Nephron (organoid): Measurements from ENCODE around the gene TRMU.

Source experiments
- H3K27ac Mint-ChIP-seq, 3 experiments: 2 replicates each; pipeline ENCODE4 v1.8.0; 2020; ENCODE audit warnings: mixed read lengths in 3 of 3, mild to moderate bottlenecking in 2 of 3, moderate library complexity in 1 of 3
- H3K27me3 Mint-ChIP-seq: 2 replicates; pipeline ENCODE4 v1.8.0; 2021; ENCODE audit warnings: low read depth, mild to moderate bottlenecking, moderate library complexity, mixed read lengths
- H3K36me3 Mint-ChIP-seq: 2 replicates; pipeline ENCODE4 v1.8.0; 2020; ENCODE audit warnings: low read depth, mixed read lengths
- H3K4me1 Mint-ChIP-seq: 2 replicates; pipeline ENCODE4 v1.8.0; 2020; ENCODE audit warnings: mixed read lengths
- H3K4me3 Mint-ChIP-seq, 3 experiments: 2 replicates each; pipeline ENCODE4 v1.8.0; 2020; ENCODE audit warnings: mild to moderate bottlenecking in 3 of 3, mixed read lengths in 3 of 3, moderate library complexity in 2 of 3
- H3K9me3 Mint-ChIP-seq: 2 replicates; pipeline ENCODE4 v1.8.0; 2020; ENCODE audit warnings: mixed read lengths
- CTCF ChIP-seq, 3 experiments: fragments of 200-600 bp; sonication (generic); IDR thresholded peaks; one replicate each; pipeline ENCODE4 v1.5.0; 2021; ENCODE audit warnings: antibody characterized with exemption in 3 of 3; ENCODE audit not compliant: unreplicated experiment in 3 of 3

TRMU gene

DNA sequence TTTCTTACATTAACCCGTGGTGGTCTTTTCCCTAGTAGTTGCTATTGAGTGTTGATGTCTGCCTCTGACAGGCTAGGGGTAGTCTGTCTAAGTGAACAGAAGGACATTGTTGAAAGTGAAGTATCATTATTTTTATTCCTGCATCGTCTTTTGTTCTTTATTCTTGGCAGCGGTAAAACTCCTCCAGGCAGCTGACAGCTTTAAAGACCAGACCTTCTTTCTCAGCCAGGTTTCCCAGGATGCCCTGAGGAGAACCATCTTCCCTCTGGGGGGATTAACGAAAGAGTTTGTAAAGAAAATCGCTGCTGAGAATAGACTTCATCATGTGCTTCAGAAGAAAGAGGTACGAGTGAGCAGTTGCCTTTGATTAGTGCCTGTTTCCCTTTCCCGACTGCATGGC is 14.6 kb downstream of the TRMU start:
- TF ChIP-seq CTCF (IDR thresholded peaks at IDR 0.05; ENCODE audit: unreplicated experiment in 3 of 3): no peak
- H3K36me3 Mint-ChIP-seq: peaks cover 65% of the 10 kb centered on the region
- no peak overlapping the region for H3K27ac Mint-ChIP-seq
- H3K9me3 Mint-ChIP-seq: no peaks in the 10 kb centered on the region
- H3K27me3 Mint-ChIP-seq: no peaks in the 10 kb centered on the region
- H3K4me1 Mint-ChIP-seq: no peaks in the 10 kb centered on the region
- H3K4me3 Mint-ChIP-seq: no peak overlapping the region

DNA sequence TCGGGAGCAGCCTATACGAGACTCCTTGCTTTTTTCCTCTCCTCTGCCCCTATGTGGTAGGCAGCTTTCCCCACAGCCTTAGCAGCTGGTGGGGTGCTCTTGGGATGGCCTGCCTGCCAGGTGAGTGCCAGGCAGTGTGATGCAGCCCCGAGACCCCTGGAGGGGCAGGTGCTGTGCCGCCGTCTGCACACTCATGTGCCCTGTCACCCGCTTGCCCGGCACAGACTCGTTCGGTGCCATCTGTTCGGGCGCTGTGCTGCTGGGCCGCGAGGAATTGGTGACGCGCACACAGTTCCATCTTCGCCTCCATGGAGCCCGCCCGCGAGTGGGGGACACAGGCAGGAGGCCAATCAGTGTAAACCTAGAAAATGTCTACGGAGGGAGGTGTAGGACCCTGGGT is 15.1 kb downstream of the TRMU start:
- Mint-ChIP-seq H3K9me3 (no peaks in the 10 kb centered on the region), H3K36me3 (peaks cover 67% of the 10 kb centered on the region), H3K4me3 (no peak overlapping the region), H3K27ac (no peak overlapping the region), H3K4me1 (peaks cover 4% of the 10 kb centered on the region), H3K27me3 (no peaks in the 10 kb centered on the region)
- no peak for TF ChIP-seq CTCF (IDR thresholded peaks at IDR 0.05; ENCODE audit: unreplicated experiment in 3 of 3)

DNA sequence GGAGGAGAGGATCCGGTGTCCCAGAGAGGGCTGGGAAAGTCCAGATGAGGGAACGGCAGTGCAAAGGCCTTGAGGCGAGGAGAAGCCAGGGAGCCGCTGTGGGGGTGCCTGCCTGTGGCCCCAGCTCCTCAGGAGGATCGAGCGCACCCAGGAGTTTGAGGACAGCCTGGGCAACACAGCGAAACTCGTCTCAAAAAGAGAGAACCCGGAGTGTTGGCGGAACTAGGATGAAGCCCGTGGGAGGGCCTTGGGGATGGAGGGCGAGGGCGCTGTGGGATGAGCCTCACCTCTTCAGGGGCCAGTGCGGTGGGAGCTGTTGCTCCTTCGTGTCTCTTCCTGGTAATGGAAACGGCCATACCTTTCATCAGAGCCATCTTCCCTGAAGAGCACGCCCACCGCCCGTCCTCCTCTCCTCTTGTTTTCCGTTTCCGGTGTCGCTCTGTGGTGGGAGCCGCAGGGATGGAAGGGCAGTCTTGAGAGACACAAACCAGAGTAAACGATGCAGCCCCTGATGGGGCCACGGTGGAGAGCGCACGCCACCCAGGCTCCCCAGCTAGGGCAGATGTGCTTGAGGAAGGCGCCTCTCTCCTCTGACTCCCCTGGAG is 15.7 kb downstream of the TRMU start:
- no peak overlapping the region for H3K4me3 Mint-ChIP-seq
- peaks cover 4% of the 10 kb centered on the region for H3K4me1 Mint-ChIP-seq
- no peak overlapping the region for H3K27ac Mint-ChIP-seq
- H3K36me3 Mint-ChIP-seq: peaks cover 62% of the 10 kb centered on the region
- TF ChIP-seq CTCF (IDR thresholded peaks at IDR 0.05; ENCODE audit: unreplicated experiment in 3 of 3): no peak
- no peaks in the 10 kb centered on the region for H3K27me3 Mint-ChIP-seq
- no peaks in the 10 kb centered on the region for H3K9me3 Mint-ChIP-seq

DNA sequence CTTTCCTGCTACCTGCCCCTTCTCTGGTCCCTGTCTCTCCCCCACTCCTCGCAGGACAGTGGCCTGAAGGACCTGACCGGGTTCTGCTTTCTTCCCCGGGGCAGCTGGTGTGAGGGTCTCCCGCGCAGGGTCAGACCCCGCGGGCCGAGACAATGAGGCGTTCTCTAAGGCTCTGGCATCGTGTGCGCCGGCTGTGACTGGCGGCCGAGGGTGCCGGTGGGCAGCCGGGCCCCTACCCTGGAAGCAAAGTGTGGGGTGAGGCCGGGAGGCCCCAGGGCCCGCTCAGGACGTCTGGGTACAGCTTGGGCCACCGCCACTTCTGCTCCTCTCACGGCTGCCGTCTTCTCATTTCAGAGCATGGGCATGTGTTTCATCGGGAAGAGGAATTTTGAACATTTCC is 16.3 kb downstream of the TRMU start:
- peaks cover 4% of the 10 kb centered on the region for H3K4me1 Mint-ChIP-seq
- no peaks in the 10 kb centered on the region for H3K27me3 Mint-ChIP-seq
- H3K4me3 Mint-ChIP-seq: no peak overlapping the region
- no peak for TF ChIP-seq CTCF (IDR thresholded peaks at IDR 0.05; ENCODE audit: unreplicated experiment in 3 of 3)
- peaks cover 56% of the 10 kb centered on the region for H3K36me3 Mint-ChIP-seq
- no peak overlapping the region for H3K27ac Mint-ChIP-seq
- no peaks in the 10 kb centered on the region for H3K9me3 Mint-ChIP-seq

- TF ChIP-seq CTCF (IDR thresholded peaks at IDR 0.05; ENCODE audit: unreplicated experiment in 3 of 3): no peak
- Mint-ChIP-seq H3K27ac (no peak overlapping the region), H3K36me3 (peaks cover 53% of the 10 kb centered on the region), H3K4me1 (peaks cover 4% of the 10 kb centered on the region), H3K27me3 (no peaks in the 10 kb centered on the region), H3K4me3 (no peak overlapping the region), H3K9me3 (no peaks in the 10 kb centered on the region)
Measured at GRCh38 chr22:46352276-46352675, 16.8 kb downstream of the TRMU start.

- Mint-ChIP-seq H3K4me1 (peaks cover 4% of the 10 kb centered on the region), H3K36me3 (peaks cover 51% of the 10 kb centered on the region), H3K27me3 (no peaks in the 10 kb centered on the region), H3K27ac (no peak overlapping the region), H3K4me3 (no peak overlapping the region), H3K9me3 (no peaks in the 10 kb centered on the region)
- no peak for TF ChIP-seq CTCF (IDR thresholded peaks at IDR 0.05; ENCODE audit: unreplicated experiment in 3 of 3)
Measured at GRCh38 chr22:46352691-46353386, 17.3 kb downstream of the TRMU start.
